ENCODE measurements around the gene SORCS2. TPM values are rescaled to one million over a fixed set of nuclear protein-coding genes. Genes with fewer than 3 reads are reported as not detected.
A peak's percentile ranks its signal among the peaks of the same experiment; 100 is the strongest.

The SORCS2 gene
- total and polyA plus RNA-seq, 2 of the 8 experiments (the other 6 are each of a cell fraction or from before 2014, with no cell fraction given): 0.36 to 1.8 TPM

- no peaks in the 10 kb centered on the region for H4K20me1 ChIP-seq (replicated peaks in 1 of 2; ENCODE audit: control insufficient read depth in 1 of 2, insufficient read depth in 2 of 2, low read length in 2 of 2)
- no peak overlapping the region for H3K14ac ChIP-seq (ENCODE audit: insufficient read length)
- no peak overlapping the region for H3K4me3 ChIP-seq (ENCODE audit: extremely low read depth in 1 of 4, insufficient read depth in 2 of 4, low read depth in 3 of 4, low read length in 4 of 4)
- no peak overlapping the region for H3K23ac ChIP-seq (ENCODE audit: insufficient read length)
- TF ChIP-seq RFX5 (IDR thresholded peaks at IDR 0.05; ENCODE audit: borderline replicate concordance, low read depth, low read length): no peak
- TF ChIP-seq KDM5A (IDR thresholded peaks at IDR 0.05; ENCODE audit: low read length): no peak
- no peak for TF ChIP-seq POLR2A (IDR thresholded peaks at IDR 0.05; ENCODE audit: control extremely low read depth in 1 of 2, low read depth in 2 of 2, low read length in 2 of 2)
- no peak; the same call in 1 of the 2 replicates for TF ChIP-seq EGR1 (IDR thresholded peaks at IDR 0.05; ENCODE audit: borderline replicate concordance, low read depth, low read length)
- TF ChIP-seq NANOG (IDR thresholded peaks at IDR 0.05; ENCODE audit: insufficient read depth, low read depth, low read length, poor library complexity, severe bottlenecking): no peak
- no peak for TF ChIP-seq USF2 (IDR thresholded peaks at IDR 0.05; ENCODE audit: low read length)
- no peak overlapping the region; the same call in 1 of the 2 replicates for H4K8ac ChIP-seq (ENCODE audit: extremely low read depth, insufficient read depth, low read length)
- H2BK5ac ChIP-seq (ENCODE audit: low read depth, low read length): no peak overlapping the region
- H3K9ac ChIP-seq (replicated peaks in 1 of 4; ENCODE audit: extremely low read depth in 1 of 4, low read depth in 3 of 4, low read length in 3 of 4): no peak overlapping the region
- H2BK120ac ChIP-seq (replicated peaks; ENCODE audit: low read depth, low read length): no peak overlapping the region
- H3K56ac ChIP-seq (replicated peaks; ENCODE audit: insufficient read length, low read depth, low read length): no peak overlapping the region
- no peak overlapping the region for H2AFZ ChIP-seq (ENCODE audit: low read length)
- ChIA-PET CTCF (ENCODE audit: partially characterized antibody) (interaction anchor here (0.7 to 3.4 kb wide), 8 partner anchors 19 to 207 kb away, joined by 3 to 19 read pairs (median 3); no protein-coding TSS in a partner anchor), POLR2A (ENCODE audit: partially characterized antibody) (no interaction called here)
- H2BK15ac ChIP-seq (ENCODE audit: low read length): peak overlapping the region; percentile 81; the same call in 1 of the 2 replicates
- no peaks in the 10 kb centered on the region for H3K36me3 ChIP-seq (ENCODE audit: control insufficient read depth in 2 of 4, insufficient read depth in 4 of 4, low read length in 3 of 4)
- DNase-seq (ENCODE audit: low read depth in 1 of 2, low spot score in 2 of 2) (no peak), FAIRE-seq (no peak)
- H3K23me2 ChIP-seq (ENCODE audit: low read depth, low read length): no peaks in the 10 kb centered on the region
- H3K79me1 ChIP-seq (ENCODE audit: low read depth, low read length): no peaks in the 10 kb centered on the region
- peaks cover 0 to 6% (median 2%) of the 10 kb centered on the region in 4 experiments; a peak in 3 of 7 replicates for H3K4me1 ChIP-seq (replicated peaks in 1 of 4; ENCODE audit: control insufficient read depth in 3 of 4, insufficient read depth in 4 of 4, low read length in 3 of 4)
- no peak overlapping the region for H4K91ac ChIP-seq (replicated peaks; ENCODE audit: insufficient read length, low read length)
- 85% methylated on average over 17 of the region's 17 CpGs; no CpG with 5 or more reads in 1 of the 2 experiments for WGBS, 2 experiments (ENCODE audit: extremely low coverage in 1 of 2, insufficient coverage in 1 of 2, insufficient read length in 1 of 2, insufficient replicate concordance in 2 of 2, low coverage in 1 of 2, low lambda C conversion rate in 2 of 2, missing lambda C conversion rate in 1 of 2)
- no peak overlapping the region for H3K4ac ChIP-seq (replicated peaks; ENCODE audit: insufficient read length, low read depth, low read length)
- H3K9me3 ChIP-seq (ENCODE audit: insufficient read depth in 2 of 2, low read depth in 1 of 2, low read length in 1 of 2): no peaks in the 10 kb centered on the region
- no peaks in the 10 kb centered on the region for H3K79me2 ChIP-seq (ENCODE audit: control insufficient read depth in 1 of 2, insufficient read depth in 2 of 2, low read length in 2 of 2)
- H3K18ac ChIP-seq (ENCODE audit: extremely low read depth, low read length): no peak overlapping the region
- no peak overlapping the region for H3K4me2 ChIP-seq (ENCODE audit: insufficient read depth in 1 of 2, low read depth in 2 of 2, low read length in 2 of 2)
- H2AK5ac ChIP-seq (ENCODE audit: low read depth, low read length): no peak overlapping the region
- no peak overlapping the region for H3K27ac ChIP-seq (ENCODE audit: low read depth, low read length)
- 0 out of 2 replicates have a peak overlapping the region, but pooled peaks have one; percentile 27 for H2BK12ac ChIP-seq (ENCODE audit: low read depth, low read length)
- H3K27me3 ChIP-seq (replicated peaks in 1 of 4; ENCODE audit: control insufficient read depth in 3 of 4, extremely low read depth in 1 of 4, insufficient read depth in 3 of 4, low read length in 3 of 4): no peaks in the 10 kb centered on the region; a peak in 1 of 7 replicates
- no peak overlapping the region for H4K5ac ChIP-seq (ENCODE audit: insufficient read length, low read depth, low read length)
- no peak overlapping the region for H2BK20ac ChIP-seq (ENCODE audit: low read length)
Observed at GRCh38 chr4:7309636-7310390, 117.5 kb downstream of the SORCS2 start.
